MM.1S (cell line): Measurements from ENCODE around the gene LPIN1.

ENCODE experiments used
- DNase-seq: peaks from one replicate; pipeline ENCODE4 v3.0.0-alpha.2; 2015
- H2AFZ ChIP-seq: fragments of 300-600 bp; sonication (generic); 2 replicates; pipeline ENCODE4 v1.6.0; 2016; ENCODE audit warnings: antibody characterized with exemption, low read length
- H3F3A ChIP-seq: fragments of 300-600 bp; sonication (generic); 2 replicates; pipeline ENCODE4 v1.6.1; 2016; ENCODE audit warnings: mild to moderate bottlenecking, antibody characterized with exemption, low read length, moderate library complexity, mixed read lengths; ENCODE audit not compliant: insufficient read depth
- H3K27ac ChIP-seq: fragments of 300-600 bp; sonication (generic); 2 replicates; pipeline ENCODE4 v1.5.1; 2016; ENCODE audit warnings: mild to moderate bottlenecking, low read length
- H3K27me3 ChIP-seq: fragments of 300-600 bp; sonication (generic); replicated peaks from 2 replicates; pipeline ENCODE4 v1.6.0; 2016; ENCODE audit warnings: low read length; ENCODE audit not compliant: insufficient read depth
- H3K36me3 ChIP-seq: fragments of 300-600 bp; sonication (generic); replicated peaks from 2 replicates; pipeline ENCODE4 v1.6.1; 2016; ENCODE audit warnings: mild to moderate bottlenecking, low read length, mixed read lengths; ENCODE audit not compliant: insufficient read depth
- H3K4me1 ChIP-seq: fragments of 300-600 bp; sonication (generic); 2 replicates; pipeline ENCODE4 v1.6.1; 2016; ENCODE audit warnings: low read length, mixed read lengths
- H3K4me2 ChIP-seq: fragments of 300-600 bp; sonication (generic); 2 replicates; pipeline ENCODE4 v1.6.0; 2016; ENCODE audit warnings: low read depth, low read length
- H3K4me3 ChIP-seq: fragments of 300-600 bp; sonication (generic); 2 replicates; pipeline ENCODE4 v1.5.1; 2016; ENCODE audit warnings: low read length, mixed read lengths
- H3K79me2 ChIP-seq: fragments of 300-600 bp; sonication (generic); 2 replicates; pipeline ENCODE4 v1.6.1; 2016; ENCODE audit warnings: mixed run types, low read length, mixed read lengths
- H3K9ac ChIP-seq: fragments of 300-600 bp; sonication (generic); 2 replicates; pipeline ENCODE4 v1.6.1; 2016; ENCODE audit warnings: low read length, mixed read lengths
- H3K9me2 ChIP-seq: fragments of 300-600 bp; sonication (generic); replicated peaks from 2 replicates; pipeline ENCODE4 v1.6.1; 2016; ENCODE audit warnings: mild to moderate bottlenecking, low read length, mixed read lengths; ENCODE audit not compliant: insufficient read depth
- H3K9me3 ChIP-seq: fragments of 300-600 bp; sonication (generic); replicated peaks from 2 replicates; pipeline ENCODE4 v1.6.1; 2016; ENCODE audit warnings: mild to moderate bottlenecking, low read length, mixed read lengths; ENCODE audit not compliant: insufficient read depth
- H4K20me1 ChIP-seq: fragments of 300-600 bp; sonication (generic); 2 replicates; pipeline ENCODE4 v1.6.1; 2016; ENCODE audit warnings: mild to moderate bottlenecking, low read length, moderate library complexity, mixed read lengths; ENCODE audit not compliant: insufficient read depth
- CTCF ChIP-seq: fragments of 300-600 bp; sonication (generic); IDR thresholded peaks from 2 replicates; pipeline ENCODE4 v1.5.1; 2016; ENCODE audit warnings: antibody characterized with exemption, low read length, mixed read lengths
- EZH2 ChIP-seq: fragments of 300-600 bp; sonication (generic); optimal IDR thresholded peaks from 2 replicates; pipeline ENCODE3; 2017; ENCODE audit warnings: low read depth, mild to moderate bottlenecking, antibody characterized with exemption, low read length, mixed read lengths
- EZH2phosphoT487 ChIP-seq: fragments of 300-600 bp; sonication (generic); IDR thresholded peaks from 2 replicates; pipeline ENCODE4 v1.6.1; 2018; ENCODE audit warnings: antibody characterized with exemption, low read length

The LPIN1 gene

GRCh38 chr2:11872247-11872947 lies 126.0 kb downstream of the LPIN1 start:
- Histone ChIP-seq H4K20me1 (no peaks in the 10 kb centered on the region), H3K4me3 (no peak overlapping the region), H2AFZ (no peak overlapping the region), H3K9me3 (no peaks in the 10 kb centered on the region), H3K9ac (no peak overlapping the region), H3K4me2 (no peak overlapping the region), H3K79me2 (no peaks in the 10 kb centered on the region), H3K27me3 (no peaks in the 10 kb centered on the region), H3K27ac (no peak overlapping the region), H3K36me3 (no peaks in the 10 kb centered on the region), H3K9me2 (no peaks in the 10 kb centered on the region), H3F3A (no peaks in the 10 kb centered on the region), H3K4me1 (no peaks in the 10 kb centered on the region)
- no peak for TF ChIP-seq EZH2
- no peak for TF ChIP-seq CTCF
- no peak for TF ChIP-seq EZH2phosphoT487
- DNase-seq = no peak

- Histone ChIP-seq H3K36me3 (no peaks in the 10 kb centered on the region), H3F3A (no peaks in the 10 kb centered on the region), H2AFZ (no peak overlapping the region), H3K9me3 (no peaks in the 10 kb centered on the region), H4K20me1 (no peaks in the 10 kb centered on the region), H3K9me2 (no peaks in the 10 kb centered on the region), H3K4me2 (no peak overlapping the region), H3K9ac (no peak overlapping the region), H3K4me3 (no peak overlapping the region), H3K27ac (no peak overlapping the region), H3K27me3 (no peaks in the 10 kb centered on the region), H3K4me1 (no peaks in the 10 kb centered on the region), H3K79me2 (no peaks in the 10 kb centered on the region)
- no peak for TF ChIP-seq CTCF
- no peak for TF ChIP-seq EZH2phosphoT487
- TF ChIP-seq EZH2 = no peak
- no peak for DNase-seq
Measured at GRCh38 chr2:11872948-11873269, 126.5 kb downstream of the LPIN1 start.

GRCh38 chr2:11873356-11874154 lies 127.1 kb downstream of the LPIN1 start:
- no peaks in the 10 kb centered on the region for H3F3A ChIP-seq
- H3K27ac ChIP-seq = no peak overlapping the region
- no peak overlapping the region for H3K4me2 ChIP-seq
- no peak overlapping the region for H2AFZ ChIP-seq
- H3K27me3 ChIP-seq = no peaks in the 10 kb centered on the region
- H3K36me3 ChIP-seq = no peaks in the 10 kb centered on the region
- no peaks in the 10 kb centered on the region for H3K9me2 ChIP-seq
- no peak overlapping the region for H3K4me3 ChIP-seq
- H4K20me1 ChIP-seq = no peaks in the 10 kb centered on the region
- H3K79me2 ChIP-seq = no peaks in the 10 kb centered on the region
- H3K9ac ChIP-seq = no peak overlapping the region
- TF ChIP-seq EZH2phosphoT487 (no peak), CTCF (no peak), EZH2 (no peak)
- DNase-seq = no peak
- H3K4me1 ChIP-seq = no peaks in the 10 kb centered on the region
- H3K9me3 ChIP-seq = no peaks in the 10 kb centered on the region
